HL-60/S4 treated with retinoic acid at 250 ng/mL for 4 days and 3 days (cell line): ENCODE data around the gene CST4.

Experiments
- in situ Hi-C: fragments of 300-500 bp; cut with MboI; formaldehyde crosslinking; loops from 2 replicates; pipeline ENCODE4 v1.7.0; 2022; ENCODE audit warnings: low sequenced_read_pairs

Gene CST4

DNA sequence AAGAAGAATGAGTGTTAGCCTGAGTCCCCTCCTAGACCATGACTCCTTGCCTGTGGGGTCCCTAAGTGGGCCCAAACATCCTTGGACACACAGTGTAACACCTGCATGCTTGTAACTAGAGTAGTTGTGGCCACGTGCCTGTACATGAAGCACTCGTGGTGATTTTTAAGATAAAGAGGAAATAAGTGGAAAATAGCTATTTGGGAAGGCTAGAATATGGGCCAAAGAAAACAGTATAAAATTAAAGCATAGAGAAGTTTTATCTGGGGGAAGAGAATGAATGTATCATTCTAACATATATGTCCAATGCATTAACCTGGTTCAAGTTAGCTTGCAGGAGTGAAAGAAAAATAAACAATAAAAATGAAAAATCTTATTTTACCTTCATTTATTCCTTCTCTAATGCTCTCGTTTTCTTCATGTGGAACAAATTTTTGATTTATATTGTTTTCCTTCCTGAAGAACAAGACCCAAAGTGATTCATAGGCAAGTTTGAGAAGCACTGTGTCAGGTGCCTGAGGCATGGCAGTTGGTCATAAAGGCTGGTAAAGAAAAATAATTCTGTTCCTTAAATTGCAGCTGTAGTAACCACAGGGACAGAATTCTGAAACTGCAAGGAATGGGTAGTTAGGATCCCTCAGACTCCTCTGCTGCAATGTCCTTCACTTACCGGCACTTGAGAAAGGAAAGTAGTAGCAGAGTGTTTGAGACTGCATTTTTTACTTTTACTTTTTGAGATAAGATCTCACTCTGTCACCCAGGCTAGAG lies 42.5 kb downstream of the CST4 start:
- in situ Hi-C loops = loop anchor here (25.0 kb wide), 1 partner anchor 634 kb away; no protein-coding TSS in a partner anchor

DNA sequence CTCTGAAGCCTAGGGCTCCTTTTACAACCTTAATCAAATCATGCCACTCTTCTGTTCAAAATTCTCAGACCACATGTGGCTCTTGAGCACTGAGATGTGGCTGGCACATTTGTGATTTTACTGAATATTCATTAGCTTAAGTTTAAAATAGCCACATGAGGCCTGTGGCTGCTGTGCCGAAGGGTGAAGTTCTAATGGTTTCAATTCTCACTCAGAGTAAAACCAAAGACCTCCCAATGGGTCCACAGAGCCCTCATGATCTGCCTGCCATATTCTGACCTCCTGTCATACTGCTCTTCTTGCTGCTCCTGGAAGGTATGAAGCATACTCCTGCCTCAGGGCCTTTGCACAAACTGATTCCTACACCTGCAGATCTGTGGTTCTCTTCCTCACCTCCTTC lies 43.3 kb downstream of the CST4 start:
- in situ Hi-C loops = loop anchor here (25.0 kb wide), 1 partner anchor 633 kb away; no protein-coding TSS in a partner anchor

DNA sequence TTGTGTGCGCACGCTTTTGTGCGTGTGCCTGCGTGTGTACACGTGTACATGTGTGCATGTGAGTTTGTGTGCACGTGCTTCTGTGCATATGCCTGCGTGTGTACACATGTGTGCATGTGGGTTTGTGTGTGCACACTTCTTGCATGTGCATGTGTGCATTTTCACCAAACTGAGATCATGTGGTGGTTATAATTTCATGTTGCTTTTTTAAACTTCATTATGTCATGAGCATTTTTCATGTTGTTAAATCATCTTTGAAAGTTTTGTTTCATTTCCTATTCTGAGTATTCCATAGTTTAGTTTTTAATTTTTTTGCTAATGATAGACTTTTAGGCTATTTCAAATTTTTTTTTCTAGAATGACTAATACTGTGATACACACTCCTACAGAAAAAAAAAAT lies 44.7 kb downstream of the CST4 start:
- in situ Hi-C loops = loop anchor here (25.0 kb wide), 1 partner anchor 632 kb away; no protein-coding TSS in a partner anchor

DNA sequence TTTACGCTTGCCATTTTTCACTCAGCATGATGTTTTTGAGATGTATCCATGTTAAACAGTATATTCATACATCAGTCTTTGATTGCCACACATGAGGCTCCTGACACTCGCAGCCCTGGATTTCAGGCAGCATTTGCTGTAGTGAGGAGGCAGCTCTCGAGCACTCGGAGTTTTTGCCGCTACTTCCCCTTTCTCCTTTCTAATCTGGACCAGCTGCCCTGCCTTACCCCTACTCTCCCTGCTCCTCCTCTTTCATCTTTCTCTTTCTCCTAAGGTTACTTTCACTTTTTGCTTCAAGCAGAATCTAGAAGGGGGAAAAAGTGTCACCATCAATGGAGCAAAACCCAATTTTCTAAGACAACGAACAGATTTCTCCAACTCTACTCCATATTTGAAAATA lies 45.2 kb downstream of the CST4 start:
- in situ Hi-C loops = loop anchor here (25.0 kb wide), 1 partner anchor 631 kb away; no protein-coding TSS in a partner anchor

DNA sequence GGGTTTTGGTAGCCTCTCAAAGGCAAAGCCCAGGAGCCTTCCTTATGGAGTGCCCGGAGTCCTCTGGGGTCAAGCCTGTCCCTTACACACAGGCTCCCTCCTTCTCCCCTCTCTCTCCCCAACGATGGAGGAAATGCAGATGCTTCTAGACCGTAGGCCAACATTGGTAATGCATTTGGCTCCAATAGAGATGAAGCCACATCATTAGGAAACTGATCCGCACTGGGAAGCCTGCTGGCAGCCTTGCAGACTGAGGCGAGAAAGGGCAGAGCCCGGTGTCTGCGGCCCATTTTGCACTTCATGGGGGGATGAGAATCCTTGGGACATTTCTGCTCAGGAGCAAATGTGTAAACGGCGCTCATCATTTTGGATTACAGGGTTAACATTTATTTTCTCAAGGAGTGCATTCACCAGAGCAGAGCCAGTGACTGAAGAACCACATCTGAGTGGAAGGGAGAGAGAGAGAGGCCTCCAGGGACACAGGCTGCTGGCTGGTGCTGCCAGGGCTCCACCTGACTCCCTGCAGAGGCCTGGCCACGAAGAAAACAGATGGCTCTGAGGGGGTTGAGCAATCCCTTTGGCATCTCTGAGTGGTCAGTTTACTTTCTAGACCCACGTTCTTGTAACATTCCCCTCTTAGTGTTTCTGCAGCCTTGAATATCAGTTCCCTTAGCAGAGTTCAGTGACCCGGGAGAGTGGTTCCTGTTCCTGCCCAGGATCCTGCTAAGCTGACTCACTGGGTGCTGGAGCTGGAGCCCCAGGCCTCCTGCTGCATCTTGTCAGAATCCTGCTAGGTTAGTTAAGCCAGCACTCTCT lies 46.7 kb downstream of the CST4 start:
- in situ Hi-C loops = loop anchor here (25.0 kb wide), 1 partner anchor 630 kb away; no protein-coding TSS in a partner anchor

DNA sequence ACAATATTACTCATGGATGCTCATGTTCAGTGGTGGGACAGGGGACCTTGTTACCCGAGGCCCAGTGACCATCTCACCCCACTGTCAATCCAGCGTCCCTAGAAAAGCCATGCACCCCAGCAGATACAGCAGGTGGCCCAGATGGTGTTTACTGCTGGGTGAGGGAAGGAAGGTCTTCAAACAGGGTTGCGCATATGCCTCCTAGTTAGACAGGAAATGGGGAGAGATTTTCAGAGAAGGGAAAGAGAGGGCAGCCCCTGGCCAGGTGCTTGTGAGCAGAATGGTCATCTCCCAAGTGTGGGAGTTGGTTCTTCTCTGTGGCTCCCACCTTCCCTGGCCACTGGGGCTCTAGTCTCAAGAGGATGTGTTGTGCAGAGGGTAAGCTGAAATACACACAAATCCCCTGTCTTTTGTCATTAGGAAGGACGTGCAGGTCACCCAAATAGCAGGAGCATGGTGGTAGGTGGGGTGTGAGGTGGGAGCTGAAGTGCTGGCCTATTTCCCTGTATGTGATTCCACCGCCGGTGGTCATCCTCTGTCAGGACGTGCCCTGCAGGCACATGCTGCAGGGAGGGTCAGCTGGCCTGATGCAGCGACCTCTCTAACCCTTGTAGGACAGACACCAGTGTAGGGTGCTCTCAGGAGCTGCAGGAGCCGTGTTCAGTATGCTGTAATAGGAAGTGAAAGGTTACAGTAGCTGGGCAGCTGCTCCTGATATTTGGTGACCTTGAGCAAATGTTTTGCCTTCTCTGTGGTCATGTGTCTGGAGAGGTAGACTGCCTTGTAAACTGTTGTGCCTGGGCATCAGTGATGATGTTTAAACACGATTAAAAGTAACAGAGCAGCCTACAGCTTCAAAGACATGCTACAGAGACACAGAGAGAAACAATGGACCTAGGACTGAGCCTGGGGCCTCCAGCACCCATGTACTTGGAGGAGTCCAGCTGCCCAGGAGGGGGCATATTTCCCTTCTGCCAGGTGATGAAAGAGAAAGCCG lies 47.9 kb downstream of the CST4 start:
- in situ Hi-C loops = loop anchor here (25.0 kb wide), 1 partner anchor 629 kb away; no protein-coding TSS in a partner anchor

DNA sequence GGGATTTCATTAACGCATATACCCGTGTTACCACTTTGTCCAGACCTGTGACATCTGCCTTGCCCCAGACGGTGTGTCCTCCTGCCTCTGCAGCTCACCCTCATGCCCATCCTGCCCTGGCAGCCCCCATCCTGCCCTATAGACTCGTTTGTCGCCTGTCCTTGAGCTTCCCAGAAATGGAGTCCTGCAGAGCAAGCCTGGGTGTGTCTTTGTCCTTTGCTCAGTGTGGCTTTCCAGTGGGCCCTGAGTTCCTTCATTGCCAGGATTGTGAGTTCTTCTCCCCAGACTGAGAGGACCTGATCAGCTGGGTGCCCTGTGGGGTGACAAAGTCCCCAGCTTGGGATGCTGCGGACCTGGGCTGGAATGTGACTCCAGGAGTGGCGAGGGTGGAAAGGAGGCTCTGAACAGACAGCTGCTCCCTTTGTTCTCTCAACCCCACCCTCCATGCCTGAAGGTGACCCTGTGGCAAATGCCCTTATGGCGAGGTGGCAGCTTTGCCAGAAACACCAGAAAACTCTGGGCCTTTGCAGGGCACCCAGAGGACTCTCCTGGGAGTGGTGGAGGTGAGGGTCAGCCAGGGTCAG lies 48.7 kb downstream of the CST4 start:
- in situ Hi-C loops = loop anchor here (25.0 kb wide), 1 partner anchor 628 kb away; no protein-coding TSS in a partner anchor

DNA sequence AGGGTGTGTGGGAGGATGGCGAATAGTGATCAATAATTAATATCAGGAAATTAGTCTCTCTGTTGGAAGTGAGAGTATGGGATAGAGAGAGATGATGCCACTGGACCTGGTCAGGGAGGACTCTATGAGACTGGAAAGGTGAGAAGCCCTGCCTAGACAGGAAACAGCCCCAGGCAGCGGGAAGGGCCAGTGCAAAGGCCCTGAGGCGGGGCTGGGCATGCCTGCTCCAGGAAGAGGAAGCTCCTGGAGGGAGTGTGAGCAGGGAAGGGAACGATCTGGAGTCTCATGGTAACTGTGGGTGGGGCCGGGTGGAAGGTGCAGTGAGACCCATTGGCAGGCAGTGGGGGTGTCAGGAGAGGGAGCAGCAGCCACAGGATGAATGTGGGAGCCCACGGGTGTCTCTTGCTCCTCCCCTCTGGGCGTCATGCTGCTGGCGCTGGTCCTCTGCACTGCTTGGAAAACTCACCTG lies 49.3 kb downstream of the CST4 start:
- in situ Hi-C loops = loop anchor here (25.0 kb wide), 1 partner anchor 627 kb away; no protein-coding TSS in a partner anchor

DNA sequence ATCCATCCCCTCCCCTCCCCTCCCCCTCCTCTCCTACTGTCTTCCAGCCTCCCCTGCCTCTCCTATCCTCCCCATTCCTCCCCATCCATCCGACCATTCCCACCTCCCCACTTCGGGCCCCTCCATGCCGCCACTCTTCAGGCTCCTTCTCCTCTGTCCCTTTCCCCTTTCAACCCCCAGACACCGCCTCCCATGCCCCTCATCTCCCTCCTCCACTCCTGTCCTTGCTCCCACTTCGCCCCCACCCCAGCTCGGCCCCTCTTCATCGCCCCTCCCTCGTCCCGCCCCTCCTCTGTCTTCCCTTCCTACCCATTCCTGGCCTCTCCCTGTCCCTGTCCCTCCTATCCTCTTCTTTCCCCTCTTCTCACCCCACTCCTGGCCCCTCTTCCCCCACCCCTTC lies 50.5 kb downstream of the CST4 start:
- in situ Hi-C loops = loop anchor here (25.0 kb wide), 1 partner anchor 626 kb away; no protein-coding TSS in a partner anchor

DNA sequence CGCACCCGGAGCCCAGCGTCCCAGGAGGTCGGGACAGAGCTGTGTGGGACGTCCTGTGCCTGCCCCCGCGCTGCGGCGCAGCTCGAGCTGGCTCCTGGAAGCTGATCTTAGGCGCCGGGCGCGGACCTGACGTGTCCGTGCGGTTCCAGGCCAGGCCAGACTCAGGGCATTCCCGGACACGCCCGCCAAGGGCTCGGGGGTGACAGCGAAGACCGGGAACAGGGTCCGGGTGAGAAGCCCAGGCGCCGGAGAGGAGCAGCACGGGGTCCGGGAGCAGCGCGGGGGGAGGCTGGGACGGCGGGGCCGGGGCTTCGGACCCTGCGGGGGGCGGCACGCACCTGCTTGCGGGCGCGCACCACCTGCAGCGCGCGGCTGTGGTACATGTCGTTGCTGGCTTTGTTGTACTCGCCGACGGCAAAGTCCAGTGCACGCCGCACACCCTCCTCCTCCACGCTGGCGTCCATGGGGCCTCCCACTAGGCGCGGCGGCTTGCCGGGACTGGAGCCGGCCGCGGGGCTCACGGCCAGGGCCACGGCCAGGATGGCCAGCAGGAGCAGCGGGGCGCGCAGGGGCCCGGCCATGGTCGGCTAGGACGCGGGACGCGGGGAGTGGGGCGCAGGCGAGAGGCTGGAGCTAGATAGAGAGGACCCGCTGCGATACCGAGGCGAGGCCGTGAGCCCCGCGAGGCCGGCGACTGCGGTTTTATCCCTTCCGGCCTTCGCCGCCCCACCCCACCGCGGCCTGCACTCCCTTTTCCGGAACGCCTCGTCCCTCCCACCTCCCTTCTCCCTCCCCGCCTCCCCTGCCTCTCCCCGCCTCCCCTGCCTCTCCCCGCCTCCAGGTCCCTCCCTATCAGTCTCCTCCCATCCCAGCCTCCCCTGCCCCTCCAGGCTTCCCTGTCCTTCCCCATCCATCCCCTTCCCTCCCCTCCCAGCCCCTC lies 51.3 kb downstream of the CST4 start, which contains the start of gene CST3:
Gene CST3, minus strand, starts transcription at position 674 of the 940 bp plus-strand sequence. Its CDS starts 93 bp downstream, at position 581.
- in situ Hi-C loops = loop anchor here (25.0 kb wide), 1 partner anchor 625 kb away; no protein-coding TSS in a partner anchor

DNA sequence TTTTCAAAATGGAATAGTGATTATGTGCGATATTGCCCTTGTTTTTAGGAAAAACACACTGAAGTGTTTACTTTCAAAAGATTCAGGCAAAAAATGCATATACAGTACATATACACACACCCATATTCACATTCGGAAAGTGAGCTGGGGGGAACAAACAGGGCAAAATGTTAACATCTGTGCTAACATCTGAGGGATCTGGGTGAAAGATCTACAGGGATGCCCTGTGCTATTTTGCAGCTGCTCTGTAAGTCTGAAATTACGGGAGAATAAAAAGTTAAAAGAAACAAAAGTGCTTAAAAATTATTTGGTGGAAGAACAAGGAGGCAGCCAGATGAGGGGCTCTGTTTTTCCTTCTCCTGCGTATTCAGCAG lies 51.9 kb downstream of the CST4 start:
- in situ Hi-C loops = loop anchor here (25.0 kb wide), 1 partner anchor 625 kb away; no protein-coding TSS in a partner anchor

DNA sequence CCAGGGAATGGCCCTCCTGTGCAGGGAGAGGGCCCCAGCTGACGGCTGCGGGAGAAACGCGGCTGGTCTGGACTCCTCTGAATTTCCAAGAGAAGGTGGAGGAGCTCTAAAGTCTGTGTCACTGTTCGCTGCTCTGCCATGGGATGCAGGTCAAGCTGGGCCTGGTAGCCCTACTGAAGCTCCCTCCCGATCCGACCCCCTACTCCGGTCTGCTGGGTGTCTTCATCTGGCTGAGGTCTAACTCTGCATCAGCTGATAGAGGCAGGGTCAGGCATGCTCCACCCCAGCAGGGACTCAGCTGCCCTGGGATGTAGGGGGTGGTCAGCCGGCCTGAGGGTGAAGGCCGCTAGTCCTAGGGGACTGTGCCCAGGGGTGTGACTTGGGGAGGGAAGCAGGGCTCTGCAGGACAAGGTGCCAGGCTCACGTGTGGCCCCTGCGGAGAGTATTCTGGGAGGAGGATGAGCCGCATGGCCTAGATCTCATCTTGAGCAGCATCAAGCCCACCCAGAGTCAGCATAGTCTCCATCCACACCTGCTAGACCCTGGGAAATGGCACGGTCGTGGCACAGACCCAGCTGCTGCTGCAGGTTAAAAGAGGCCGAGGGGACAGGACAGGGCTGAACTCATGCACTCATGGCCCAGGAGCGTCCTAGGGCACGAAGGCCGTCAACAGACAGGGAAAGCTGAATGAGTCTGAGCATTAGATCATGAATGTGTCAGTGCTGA lies 52.5 kb downstream of the CST4 start:
- in situ Hi-C loops = loop anchor here (25.0 kb wide), 1 partner anchor 624 kb away; no protein-coding TSS in a partner anchor

DNA sequence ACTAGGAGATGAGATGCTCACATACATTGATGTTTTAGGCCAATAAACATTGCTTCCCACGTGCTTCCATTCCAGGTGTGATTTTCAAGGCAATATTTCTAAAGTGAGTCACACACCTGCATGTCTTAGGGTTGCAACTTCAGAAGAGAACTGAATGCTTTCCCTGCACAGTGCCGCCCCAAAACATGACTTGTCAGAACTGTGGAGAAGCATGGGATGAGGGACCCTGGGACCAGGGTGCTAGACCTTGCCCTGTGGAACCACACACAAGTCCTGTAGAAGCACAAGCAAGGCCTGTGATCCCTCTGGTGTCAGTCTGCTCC lies 53.1 kb downstream of the CST4 start:
- in situ Hi-C loops = loop anchor here (25.0 kb wide), 1 partner anchor 623 kb away; no protein-coding TSS in a partner anchor
